GM21381 (cell line): ENCODE data around the gene OBP2A.

ENCODE experiments used
- ATAC-seq: cut with Tn5 transposase; IDR thresholded peaks from one replicate; pipeline ENCODE4 v1.9.1; 2021; ENCODE audit warnings: mild to moderate bottlenecking, moderate library complexity; ENCODE audit not compliant: unreplicated experiment

The OBP2A gene

DNA sequence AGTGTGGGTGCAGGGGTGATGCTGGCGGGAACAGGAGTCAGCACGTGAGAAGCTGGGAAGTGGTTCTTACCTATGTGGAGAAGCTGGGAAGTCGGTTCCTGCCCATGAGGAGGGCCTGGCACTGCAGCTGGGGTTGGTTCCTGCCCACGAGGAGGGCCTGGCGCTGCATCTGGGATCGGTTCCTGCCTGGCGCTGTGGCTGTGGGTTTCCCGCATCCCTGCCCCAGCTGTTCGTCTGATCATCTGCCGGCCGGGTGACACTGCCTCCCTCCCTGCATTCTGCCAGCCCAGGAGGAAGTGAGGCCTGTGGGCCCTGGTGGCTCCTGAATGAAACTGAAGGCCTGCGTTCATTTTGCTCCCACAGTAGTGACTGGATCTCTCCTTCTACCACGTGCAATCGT, 5.1 kb downstream of the OBP2A start:
- no peak for ATAC-seq

DNA sequence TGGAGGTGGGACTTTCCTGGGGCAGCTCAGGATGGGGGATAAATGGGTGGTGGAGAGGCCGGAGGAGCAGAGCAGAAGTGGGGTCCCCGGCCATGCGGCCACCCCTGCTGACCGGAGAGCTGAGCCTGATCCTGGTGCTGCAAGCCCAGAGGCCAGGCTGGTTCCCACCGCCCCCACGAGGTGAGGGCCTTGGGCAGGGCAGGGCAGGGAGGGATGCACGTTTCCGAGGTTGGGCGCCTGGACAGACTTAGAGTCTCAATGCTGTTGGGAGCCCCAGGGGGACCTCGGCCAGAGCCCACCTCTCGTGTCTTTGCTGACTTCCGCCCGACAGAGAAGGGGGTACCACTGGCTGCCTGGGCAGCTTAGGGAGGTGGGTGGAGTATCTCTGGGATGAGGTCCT, 5.5 kb downstream of the OBP2A start:
- no peak for ATAC-seq

DNA sequence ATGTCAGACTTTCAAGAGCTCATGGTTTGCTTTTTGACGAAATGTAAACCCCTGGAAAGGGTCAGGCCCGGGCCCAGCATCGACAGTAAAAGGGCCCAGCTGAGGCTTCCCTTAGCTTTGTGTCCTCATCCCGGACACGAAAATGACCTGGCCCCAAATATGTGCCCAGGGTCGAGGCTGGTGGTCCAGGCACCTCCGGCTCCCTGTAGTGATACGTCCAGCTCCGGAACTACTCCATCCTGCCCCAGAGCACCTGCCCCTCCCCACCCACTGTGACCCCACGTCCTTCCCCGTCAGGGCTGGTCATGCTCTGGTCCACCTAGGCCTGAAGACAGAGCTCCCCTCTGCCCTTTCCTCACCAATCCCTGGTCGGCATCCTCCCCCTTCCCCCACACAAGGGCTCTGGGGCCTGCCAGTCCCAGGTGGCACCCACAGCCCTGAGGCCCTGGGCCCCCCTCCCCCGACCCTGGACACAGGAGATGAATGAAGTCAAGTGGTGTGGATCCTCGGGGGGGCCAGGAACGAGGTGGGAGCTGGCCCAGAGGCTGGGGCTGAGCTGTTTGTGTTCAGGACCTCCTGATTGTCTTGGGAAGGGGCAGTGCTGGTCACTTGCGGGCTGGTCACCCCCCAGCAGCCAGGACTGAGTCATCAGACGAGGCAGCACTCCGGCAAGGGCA, 6.2 kb downstream of the OBP2A start:
- ATAC-seq: no peak

DNA sequence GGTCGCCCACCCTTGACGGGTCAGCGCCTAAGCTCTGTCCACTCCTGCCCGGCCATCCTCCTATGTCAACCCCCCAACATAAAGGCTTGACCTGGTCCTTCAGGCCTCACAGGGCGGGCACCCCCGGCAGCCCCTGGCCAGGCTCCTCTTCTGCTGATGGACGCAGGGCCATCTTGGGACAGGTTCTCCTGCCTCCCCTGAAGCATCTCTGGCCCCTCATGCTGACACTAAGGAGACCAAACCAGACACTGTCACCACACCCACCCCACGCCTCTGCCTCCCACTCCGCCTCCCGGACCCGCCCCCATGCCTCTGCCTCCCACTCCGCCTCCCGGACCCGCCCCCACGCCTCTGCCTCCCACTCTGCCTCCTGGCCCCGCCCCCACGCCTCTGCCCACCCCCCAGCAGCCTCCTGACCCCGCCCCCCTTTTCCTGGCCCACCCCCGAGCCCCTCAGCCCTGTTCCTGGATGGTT, 6.8 kb downstream of the OBP2A start:
- no peak for ATAC-seq

DNA sequence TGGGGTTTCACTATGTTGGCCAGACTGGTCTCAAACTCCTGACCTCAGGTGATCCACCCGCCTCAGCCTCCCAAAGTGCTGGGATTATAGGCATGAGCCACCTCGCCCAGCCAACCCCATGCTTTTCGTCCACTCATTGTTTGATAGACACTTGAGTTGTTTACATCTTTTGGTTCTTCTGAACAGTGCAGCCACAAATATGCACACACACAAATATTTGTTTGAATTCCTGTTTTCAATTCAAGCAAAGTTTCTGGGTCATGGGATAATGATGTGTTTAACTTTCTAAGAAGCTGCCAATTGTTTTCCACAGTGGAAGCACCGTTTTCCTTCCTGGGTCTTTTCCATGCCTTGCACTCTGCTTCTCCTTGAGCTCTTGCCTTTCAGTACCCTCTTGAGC, 8.8 kb downstream of the OBP2A start:
- no peak for ATAC-seq

DNA sequence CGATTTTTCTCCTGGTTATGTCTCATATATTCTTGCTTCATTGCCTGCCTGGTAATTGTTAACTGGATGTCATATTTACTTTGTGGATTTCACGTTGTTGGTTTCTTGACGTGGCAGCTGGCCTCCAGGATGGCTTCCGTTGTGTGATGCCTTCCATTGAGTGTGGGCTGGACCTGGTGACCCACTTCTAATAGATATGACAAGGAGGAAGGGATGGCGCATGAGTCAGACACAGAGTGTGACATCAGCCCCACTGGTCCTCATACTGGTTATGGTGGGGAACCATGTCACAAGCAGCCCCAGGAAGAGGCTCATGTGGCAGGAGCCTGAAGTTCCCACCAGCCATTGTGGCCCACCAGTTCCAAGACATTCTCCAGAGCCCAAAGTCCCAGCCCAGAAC, 9.3 kb downstream of the OBP2A start:
- ATAC-seq: no peak

DNA sequence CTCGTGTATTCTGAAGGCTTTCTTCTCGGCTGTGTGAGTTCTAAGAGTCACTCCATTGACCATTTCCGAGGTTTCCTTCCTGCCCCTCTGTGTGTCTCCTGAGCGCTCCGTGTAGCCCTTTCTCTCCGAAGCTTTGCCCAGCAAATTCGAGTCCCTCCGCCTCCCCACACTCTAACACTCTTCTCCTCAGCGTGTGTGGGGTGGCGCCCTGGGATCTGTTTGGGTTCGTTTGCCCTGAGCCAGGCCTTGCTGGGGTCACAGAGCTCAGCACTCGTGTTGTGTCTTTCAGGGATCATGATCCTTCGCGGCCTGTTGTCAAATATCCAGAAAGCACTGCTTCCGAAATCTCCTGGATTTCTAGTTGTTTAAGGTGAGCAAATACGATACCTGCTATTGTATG, 10.0 kb downstream of the OBP2A start:
- no peak for ATAC-seq

DNA sequence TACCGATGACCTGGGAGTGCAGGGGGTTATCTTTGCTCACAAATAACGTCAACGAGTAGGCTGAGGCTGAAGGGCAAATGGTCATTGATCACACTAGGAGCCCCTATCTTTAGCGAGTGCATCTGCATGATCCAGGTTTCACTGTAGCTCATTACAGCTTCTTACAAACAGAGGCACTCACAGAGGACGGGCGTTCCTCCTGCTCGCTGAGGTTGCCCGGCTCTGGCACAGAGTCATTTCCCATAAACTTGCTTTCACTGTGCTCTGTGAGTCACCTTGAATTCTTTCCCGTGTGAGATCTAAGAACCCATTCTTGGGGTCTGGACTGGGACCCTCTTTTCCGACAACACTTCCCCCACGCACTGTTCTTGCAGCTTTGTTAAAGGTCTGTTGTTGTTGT, 13.7 kb downstream of the OBP2A start:
- ATAC-seq: no peak

DNA sequence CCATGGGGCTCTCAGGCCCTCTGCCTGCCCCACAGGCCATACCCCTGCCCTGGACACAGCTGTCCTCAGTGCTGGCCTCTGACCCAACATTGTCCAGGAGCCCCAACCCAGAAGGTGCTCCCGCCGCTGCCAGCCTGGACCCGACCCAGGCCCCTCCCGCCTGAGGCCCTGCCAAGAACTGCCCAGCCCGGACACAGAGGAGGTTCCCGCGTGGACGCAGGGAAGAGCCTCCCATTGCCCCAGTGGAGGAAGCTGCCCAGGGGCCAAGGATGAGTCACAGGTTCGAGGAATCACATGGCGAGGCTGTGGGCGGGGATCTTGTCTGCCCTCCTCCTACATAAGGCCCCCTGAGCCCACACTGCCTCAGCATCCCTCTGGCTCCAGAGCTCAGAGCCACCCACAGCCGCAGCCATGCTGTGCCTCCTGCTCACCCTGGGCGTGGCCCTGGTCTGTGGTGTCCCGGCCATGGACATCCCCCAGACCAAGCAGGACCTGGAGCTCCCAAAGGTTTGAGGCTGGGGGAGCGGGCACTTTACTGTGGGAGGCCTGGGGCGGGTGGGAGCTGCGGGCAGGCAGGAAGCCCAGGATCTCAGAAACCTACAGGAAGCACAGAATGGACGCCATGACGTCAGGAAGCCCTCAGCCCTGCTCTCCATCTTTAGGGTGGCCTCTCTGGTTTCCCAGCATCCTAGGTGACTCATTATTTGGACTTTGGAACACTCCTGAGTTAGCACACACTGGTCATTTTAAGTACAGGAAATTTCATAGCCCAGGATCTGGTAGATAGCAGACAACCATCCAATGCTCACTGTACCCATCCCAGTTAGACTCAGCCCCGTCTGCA, 15.7 kb downstream of the OBP2A start, which contains the start of gene PAEP:
Gene PAEP (plus strand): TSS at position 366 of the 844 bp plus-strand sequence.
- no peak for ATAC-seq

DNA sequence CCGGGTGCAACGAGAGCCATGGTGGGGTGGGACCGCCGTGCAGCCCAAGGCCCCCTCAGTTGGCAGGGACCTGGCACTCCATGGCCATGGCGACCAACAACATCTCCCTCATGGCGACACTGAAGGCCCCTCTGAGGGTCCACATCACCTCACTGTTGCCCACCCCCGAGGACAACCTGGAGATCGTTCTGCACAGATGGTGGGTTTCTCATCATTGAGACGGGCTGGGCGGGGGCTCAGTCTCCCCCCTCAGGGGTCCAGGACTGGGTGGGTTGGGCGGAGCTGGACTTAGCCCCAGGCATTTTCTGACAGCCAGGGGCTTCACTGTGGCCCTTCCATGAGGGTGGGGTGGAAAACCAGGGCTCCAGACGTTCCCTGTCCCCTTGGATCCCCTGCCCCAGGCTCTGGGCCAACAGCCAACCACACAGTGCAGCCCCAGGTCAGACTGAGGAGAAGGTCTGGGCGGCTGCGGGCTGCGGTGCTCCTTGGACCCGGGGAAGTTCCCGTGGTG, 16.4 kb downstream of the OBP2A start:
- ATAC-seq: no peak

DNA sequence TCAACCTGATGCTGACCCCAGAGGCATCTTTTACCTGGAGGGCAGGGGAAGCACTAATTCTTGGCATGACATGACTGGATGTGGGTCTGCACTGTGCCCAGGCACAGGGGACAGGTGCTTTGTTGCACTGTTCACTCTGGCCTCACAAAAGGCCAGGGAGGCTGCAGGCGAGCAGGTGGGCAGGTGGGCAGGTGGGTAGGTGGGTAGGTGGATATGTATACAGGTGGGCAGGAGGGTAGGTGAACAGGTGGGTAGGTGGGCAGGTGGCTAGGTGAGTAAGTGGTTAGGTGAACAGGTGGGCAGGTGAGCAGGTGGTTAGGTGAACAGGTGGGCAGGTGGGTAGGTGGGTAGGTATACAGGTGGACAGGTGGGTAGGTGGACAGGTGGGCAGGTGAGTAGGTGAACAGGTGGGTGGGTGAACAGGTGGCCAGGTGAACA, 17.1 kb downstream of the OBP2A start:
- ATAC-seq: no peak

DNA sequence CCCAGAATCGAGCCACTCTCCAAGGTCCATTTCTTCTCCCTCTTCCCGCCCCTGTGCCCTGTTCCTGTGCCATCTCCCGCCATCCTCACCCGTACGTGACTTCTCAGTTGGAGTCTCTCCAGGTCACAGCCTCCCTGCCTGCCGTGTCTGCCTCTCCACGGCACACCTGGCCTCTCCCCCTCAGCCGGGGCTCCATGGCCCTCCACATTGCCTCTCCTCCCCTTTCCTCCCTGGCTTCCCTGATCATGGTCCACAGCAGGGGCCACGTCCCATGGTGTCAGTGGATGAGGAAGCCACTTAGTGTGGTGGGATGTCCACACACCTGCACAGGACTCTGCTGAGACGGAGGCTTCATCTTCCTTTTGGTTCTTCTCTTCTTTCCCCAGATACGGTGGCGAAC, 17.9 kb downstream of the OBP2A start:
- ATAC-seq: no peak

DNA sequence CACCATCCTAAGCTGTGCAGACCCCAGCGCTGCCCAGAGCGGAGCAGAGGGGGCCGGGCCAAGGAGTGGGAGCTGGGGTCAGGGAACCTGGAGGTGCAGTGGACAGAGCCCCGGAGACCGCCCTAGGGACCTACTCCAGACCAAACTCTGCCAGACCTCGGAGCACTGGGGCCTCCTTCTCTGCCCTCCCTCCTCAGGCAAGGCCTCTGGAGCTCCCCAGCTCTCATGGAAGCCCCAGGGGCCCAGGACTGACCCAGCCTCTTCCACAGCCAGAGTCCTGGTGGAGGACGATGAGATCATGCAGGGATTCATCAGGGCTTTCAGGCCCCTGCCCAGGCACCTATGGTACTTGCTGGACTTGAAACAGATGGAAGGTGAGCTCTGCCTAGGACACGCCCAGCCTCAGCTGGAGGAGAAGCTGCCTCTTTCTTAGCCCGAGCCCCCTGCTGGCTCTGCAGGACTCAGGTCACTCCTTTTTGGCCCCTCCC, 19.3 kb downstream of the OBP2A start:
- ATAC-seq: no peak

DNA sequence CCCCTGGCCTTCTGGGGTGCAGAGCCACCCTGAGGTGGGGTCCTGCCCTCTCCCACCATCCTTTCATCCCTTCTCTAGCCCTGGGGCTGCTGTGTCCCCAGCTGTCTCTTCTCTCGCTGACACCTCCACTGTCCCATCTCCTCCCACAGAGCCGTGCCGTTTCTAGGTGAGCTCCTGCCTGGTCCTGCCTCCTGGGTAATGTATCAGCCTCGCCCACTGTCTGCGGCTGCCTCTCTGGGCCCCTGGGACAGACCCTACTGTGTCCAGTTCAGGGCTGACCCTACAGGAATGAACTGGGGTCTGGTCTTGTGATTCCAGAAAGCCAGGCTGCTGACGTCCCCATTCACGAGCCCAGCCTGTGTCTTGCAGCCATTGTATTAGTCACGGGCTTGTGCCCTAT, 19.7 kb downstream of the OBP2A start:
- no peak for ATAC-seq

DNA sequence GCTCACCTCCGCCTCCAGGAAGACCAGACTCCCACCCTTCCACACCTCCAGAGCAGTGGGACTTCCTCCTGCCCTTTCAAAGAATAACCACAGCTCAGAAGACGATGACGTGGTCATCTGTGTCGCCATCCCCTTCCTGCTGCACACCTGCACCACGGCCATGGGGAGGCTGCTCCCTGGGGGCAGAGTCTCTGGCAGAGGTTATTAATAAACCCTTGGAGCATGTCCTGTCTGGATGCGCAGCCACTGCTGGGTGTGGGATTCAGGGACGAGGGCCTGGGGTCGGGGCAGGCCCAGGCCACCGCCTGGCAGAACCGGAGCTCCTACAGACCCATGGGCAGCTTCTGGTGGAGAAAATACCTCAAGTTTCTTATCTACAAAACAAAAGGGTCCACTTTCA, 20.6 kb downstream of the OBP2A start:
- no peak for ATAC-seq

DNA sequence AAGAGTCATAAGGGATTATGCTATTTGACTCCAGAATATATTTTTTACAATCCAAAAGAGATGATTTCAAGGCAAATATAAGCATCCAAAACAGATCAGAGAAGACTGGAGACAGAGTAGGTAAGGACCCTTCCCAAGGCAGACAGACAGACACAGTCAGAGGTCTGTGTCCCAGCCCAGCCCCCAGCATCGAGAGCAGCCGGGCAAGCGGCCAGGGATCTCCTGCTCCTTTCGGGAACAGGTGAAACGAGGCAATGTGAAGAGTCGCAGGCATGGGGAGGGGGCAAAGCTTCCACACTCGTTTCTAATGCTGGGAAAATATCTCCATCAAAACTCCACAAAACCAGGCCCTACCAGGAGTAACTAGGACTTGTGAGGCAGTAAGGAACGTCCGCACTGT, 21.4 kb downstream of the OBP2A start:
- ATAC-seq: no peak

DNA sequence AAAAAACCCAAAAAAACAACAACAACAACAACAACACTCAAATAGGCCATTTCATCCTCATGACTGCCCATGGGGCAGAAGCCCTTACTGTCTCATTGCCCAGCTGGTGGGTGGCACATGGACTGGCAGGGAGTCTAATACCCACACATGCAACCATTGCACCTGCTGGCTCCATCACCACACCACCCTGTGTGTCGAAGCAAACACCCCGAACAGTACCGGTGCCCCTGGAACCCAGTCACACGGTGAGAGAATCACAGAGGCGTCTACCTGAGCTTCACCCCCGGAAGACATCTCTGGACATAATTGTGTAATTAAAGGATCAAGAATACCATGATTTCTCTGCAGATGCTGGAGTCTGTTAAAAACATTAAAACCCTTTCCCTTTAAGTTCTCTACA, 22.1 kb downstream of the OBP2A start:
- ATAC-seq: no peak

DNA sequence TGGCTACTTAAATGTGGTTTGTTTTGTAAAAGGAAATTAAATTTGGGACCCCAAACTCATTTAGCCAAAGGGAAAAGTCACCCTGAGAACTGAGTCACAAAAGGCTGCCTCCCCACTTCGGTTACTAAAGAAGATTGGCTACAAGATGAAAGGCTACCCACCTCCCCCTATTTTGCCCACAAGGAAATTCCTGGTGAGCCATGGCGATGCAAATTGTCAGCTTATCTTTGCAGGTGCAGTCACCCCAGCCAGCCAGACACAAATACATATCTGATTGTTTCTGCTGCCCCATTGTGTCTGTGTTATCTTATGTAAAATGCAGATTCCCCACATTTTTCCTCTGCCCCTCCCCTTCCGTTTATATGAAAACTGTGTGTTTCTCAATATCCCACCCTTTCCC, 24.5 kb downstream of the OBP2A start:
- ATAC-seq: no peak

DNA sequence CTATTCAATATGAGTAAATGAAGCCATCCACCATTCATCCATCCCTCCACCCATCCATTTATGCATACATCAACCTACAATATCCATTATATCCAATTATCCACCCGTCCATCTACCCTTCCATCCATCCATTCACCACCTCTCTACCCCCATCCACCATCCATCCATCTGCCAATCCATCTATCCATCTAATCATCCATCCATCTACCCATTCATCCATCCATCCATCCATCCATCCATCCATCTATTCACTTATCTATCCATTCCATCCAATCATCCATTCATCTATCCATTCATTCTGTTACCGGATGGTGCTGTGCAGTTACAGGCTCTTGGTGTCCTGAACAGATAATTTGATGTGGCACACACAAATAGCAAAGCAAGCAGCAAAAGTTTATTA, 26.3 kb downstream of the OBP2A start:
- no peak for ATAC-seq

DNA sequence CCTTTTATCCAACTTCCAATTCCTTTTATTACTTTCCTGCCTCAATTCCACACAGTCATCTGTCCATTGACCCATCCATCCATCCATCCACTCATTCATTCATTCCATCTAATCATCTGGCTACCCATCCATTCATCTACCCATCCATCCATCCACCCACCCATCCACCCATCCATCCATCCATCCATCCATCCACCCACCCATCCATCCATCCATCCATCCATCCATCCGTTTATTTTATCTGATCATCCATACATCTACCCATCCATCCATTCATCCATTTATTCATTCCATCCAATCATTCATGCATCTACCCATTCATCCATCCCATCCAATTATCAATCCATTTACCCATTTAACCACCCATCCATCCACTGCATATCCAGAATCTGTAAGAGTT, 27.2 kb downstream of the OBP2A start:
- no peak for ATAC-seq

DNA sequence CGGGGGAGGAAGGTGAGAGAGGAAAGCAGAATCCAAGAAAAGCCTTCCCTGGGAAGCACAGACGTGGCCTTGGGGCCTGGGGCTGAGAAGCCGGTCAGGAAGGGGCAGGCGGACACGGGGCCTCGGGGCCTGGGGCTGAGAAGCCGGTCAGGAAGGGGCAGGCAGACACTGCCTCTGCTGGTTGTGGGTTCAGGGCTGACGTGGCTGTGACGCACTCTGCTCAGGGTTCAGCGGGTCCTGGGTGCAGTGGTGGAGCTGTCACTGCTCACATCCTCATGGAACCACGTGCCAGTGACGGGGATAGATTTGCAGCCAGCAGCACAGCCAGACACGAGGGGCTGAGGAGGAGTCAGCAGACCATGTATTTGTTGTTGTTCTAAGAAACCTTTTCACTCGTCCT, 28.4 kb downstream of the OBP2A start:
- no peak for ATAC-seq

DNA sequence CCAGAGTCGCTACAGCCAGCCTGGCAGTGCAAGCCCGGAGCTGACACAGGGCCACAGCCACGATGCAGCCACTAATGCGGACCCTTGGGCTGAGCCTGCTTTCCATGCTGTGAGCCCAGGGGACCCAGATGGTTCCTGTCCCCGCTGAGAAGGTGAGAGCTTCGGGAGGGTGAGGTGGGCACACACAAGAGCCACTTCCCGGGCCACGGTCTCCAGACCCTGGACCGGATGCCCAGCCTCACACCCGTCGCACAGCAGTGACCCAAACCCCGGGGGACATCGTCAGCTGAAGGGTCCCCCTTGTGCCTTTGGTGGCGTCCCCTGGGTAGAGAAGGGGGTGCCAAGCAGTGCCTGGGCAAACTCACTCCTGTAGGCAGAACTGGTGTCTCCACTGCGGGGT, 29.0 kb downstream of the OBP2A start:
- no peak for ATAC-seq
